Osteocyte (in vitro differentiated cells): Measurements from ENCODE around the gene USP3. TPM values are rescaled to one million over a fixed set of nuclear protein-coding genes. Genes with fewer than 3 reads are reported as not detected.

Experiments
- DNase-seq: peaks from one replicate; pipeline ENCODE4 v3.0.0; 2021; ENCODE audit warnings: mixed read lengths; ENCODE audit not compliant: unreplicated experiment; ENCODE audit errors: extremely low spot score
- H3K27ac Mint-ChIP-seq: one replicate; pipeline ENCODE4 v1.8.0; 2021; ENCODE audit warnings: mild to moderate bottlenecking, mixed read lengths; ENCODE audit not compliant: unreplicated experiment
- H3K27me3 Mint-ChIP-seq: one replicate; pipeline ENCODE4 v1.8.0; 2021; ENCODE audit warnings: mixed read lengths; ENCODE audit not compliant: unreplicated experiment
- H3K36me3 Mint-ChIP-seq: one replicate; pipeline ENCODE4 v1.8.0; 2021; ENCODE audit warnings: mixed read lengths; ENCODE audit not compliant: unreplicated experiment
- H3K4me1 Mint-ChIP-seq: one replicate; pipeline ENCODE4 v1.8.0; 2021; ENCODE audit warnings: mixed read lengths; ENCODE audit not compliant: unreplicated experiment
- H3K4me3 Mint-ChIP-seq: one replicate; pipeline ENCODE4 v1.8.0; 2021; ENCODE audit warnings: mild to moderate bottlenecking, moderate library complexity, mixed read lengths; ENCODE audit not compliant: unreplicated experiment
- H3K9me3 Mint-ChIP-seq: one replicate; pipeline ENCODE4 v1.8.0; 2021; ENCODE audit warnings: mixed read lengths; ENCODE audit not compliant: unreplicated experiment
- CTCF ChIP-seq: fragments of 200-600 bp; sonication (generic); IDR thresholded peaks from 2 replicates; pipeline ENCODE4 v1.5.0; 2021; ENCODE audit warnings: antibody characterized with exemption, mild to moderate bottlenecking, moderate library complexity
- total RNA-seq: library from RNA; stranded (reverse); gene quantifications from 2 replicates; pipeline ENCODE4 v1.2.1, GENCODE V29; 2021

Gene USP3
- total RNA-seq, 1 donor from 2014 or later, result 41.2 TPM

DNA sequence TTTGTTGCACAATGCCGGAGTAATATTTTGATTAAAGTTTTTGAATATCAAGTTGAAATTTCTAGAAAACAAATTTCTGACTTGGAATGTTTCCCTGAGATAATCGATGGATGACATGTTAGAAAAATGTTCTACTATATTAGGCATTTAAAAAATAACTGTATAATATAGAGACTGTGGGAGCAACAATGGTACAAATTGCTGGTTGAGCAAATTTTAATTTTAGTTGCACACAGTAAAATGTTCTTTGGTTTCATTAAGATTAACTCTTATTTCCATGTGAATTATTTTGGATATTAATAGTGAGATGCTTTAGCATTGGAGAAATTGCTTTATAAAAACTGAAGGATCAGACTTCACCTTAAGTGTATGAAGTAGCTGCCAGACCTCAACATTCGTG lies 9.3 kb downstream of the USP3 start:
- Mint-ChIP-seq H3K36me3 (no peaks in the 10 kb centered on the region), H3K27ac (no peak overlapping the region), H3K27me3 (no peaks in the 10 kb centered on the region), H3K9me3 (no peaks in the 10 kb centered on the region), H3K4me3 (no peak overlapping the region), H3K4me1 (peaks cover 61% of the 10 kb centered on the region)
- DNase-seq, result no peak
- no peak for TF ChIP-seq CTCF

DNA sequence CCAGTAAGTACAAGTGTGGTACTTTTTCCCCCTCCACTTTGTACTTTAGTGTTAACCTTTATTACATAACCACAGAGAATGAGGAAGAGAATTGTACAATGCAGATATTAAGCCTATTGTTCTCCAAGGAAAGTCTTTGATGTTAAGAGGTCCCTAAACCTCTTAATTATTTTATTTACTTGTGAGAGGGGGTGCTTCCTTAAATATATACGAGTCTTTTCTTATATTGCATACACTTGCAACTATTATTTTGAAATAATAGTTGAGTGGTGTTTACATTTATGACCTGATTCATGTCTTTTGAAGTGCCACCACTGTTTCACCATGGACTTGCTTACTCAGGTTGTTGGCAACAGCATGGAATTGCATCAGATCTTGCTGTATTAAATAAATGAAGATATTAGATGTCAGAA lies 10.1 kb downstream of the USP3 start:
- no peak for TF ChIP-seq CTCF
- H3K27ac Mint-ChIP-seq, result no peak overlapping the region
- H3K27me3 Mint-ChIP-seq, result no peaks in the 10 kb centered on the region
- no peak for DNase-seq
- no peaks in the 10 kb centered on the region for H3K36me3 Mint-ChIP-seq
- H3K9me3 Mint-ChIP-seq, result no peaks in the 10 kb centered on the region
- H3K4me3 Mint-ChIP-seq, result no peak overlapping the region
- H3K4me1 Mint-ChIP-seq, result peaks cover 57% of the 10 kb centered on the region

DNA sequence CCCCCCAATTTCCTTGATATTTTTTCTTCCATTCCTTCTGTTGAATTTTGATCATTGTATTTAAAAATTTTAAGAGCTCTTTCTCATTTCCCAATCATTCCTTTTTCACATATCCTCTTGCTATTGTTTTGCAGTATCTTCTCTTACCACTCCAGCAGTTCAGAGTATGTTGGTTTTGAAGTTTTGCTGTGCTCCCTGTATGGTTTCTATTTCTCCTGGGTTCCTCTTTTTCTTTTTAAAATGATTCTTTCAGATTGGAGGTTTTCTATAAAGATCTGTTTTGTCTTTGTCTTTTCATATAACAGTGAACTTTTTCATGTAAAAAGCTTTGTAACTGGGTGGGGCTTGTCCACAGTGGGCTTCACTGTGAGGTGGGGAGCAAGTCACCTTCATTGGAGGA lies 12.8 kb downstream of the USP3 start:
- Mint-ChIP-seq H3K4me3 (no peak overlapping the region), H3K36me3 (no peaks in the 10 kb centered on the region), H3K27me3 (no peaks in the 10 kb centered on the region), H3K9me3 (no peaks in the 10 kb centered on the region), H3K4me1 (peaks cover 52% of the 10 kb centered on the region), H3K27ac (no peak overlapping the region)
- no peak for DNase-seq
- no peak for TF ChIP-seq CTCF

GRCh38 chr15:63517628-63518027 lies 13.2 kb downstream of the USP3 start:
- Mint-ChIP-seq H3K9me3 (no peaks in the 10 kb centered on the region), H3K4me1 (peaks cover 55% of the 10 kb centered on the region), H3K4me3 (no peak overlapping the region), H3K36me3 (no peaks in the 10 kb centered on the region), H3K27me3 (no peaks in the 10 kb centered on the region), H3K27ac (peak overlapping the region; percentile 42)
- DNase-seq, result no peak
- TF ChIP-seq CTCF, result no peak

DNA sequence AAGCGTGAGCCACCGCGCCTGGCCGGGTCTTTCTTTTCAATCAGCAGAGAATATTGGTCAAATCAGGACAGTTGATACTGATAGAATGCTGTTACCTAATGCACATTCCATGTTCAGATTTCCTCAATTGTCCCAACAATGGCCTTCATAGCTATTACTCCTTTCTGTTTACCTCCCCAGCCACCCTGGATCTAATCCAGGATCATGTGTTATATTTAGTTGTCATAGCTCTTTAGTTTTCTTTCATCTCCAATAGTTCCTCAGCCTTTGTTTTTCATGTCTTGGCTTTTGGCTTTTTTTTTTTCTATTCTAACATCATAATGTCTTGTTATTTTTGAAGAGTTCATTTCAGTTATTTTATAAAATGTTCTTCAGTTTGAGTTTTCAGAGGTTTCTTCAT lies 14.6 kb downstream of the USP3 start:
- no peaks in the 10 kb centered on the region for H3K36me3 Mint-ChIP-seq
- no peaks in the 10 kb centered on the region for H3K27me3 Mint-ChIP-seq
- no peaks in the 10 kb centered on the region for H3K9me3 Mint-ChIP-seq
- H3K4me1 Mint-ChIP-seq, result peaks cover 67% of the 10 kb centered on the region
- no peak for TF ChIP-seq CTCF
- H3K27ac Mint-ChIP-seq, result no peak overlapping the region
- H3K4me3 Mint-ChIP-seq, result no peak overlapping the region
- DNase-seq, result no peak
